ENCODE data around the gene DPP6. TPM values are rescaled to one million over a fixed set of nuclear protein-coding genes. Genes with fewer than 3 reads are reported as not detected.

The DPP6 gene
- total and polyA plus RNA-seq, 2 of the 8 experiments (the other 6 are each of a cell fraction or from before 2014, with no cell fraction given) = 4.7 to 6.8 TPM

- no peak overlapping the region for H3K27ac ChIP-seq (ENCODE audit: low read depth, low read length)
- H3K79me2 ChIP-seq (ENCODE audit: control insufficient read depth in 1 of 2, insufficient read depth in 2 of 2, low read length in 2 of 2) = no peaks in the 10 kb centered on the region
- peaks cover 0 to 2% (median 0%) of the 10 kb centered on the region in 4 experiments; a peak in 1 of 7 replicates for H3K4me1 ChIP-seq (replicated peaks in 1 of 4; ENCODE audit: control insufficient read depth in 3 of 4, insufficient read depth in 4 of 4, low read length in 3 of 4)
- H2AK5ac ChIP-seq (ENCODE audit: low read depth, low read length) = no peak overlapping the region
- H3K4me3 ChIP-seq (ENCODE audit: extremely low read depth in 1 of 4, insufficient read depth in 2 of 4, low read depth in 3 of 4, low read length in 4 of 4) = no peak overlapping the region
- no peak for FAIRE-seq
- H4K8ac ChIP-seq (ENCODE audit: extremely low read depth, insufficient read depth, low read length) = no peak overlapping the region
- no peak overlapping the region for H3K56ac ChIP-seq (replicated peaks; ENCODE audit: insufficient read length, low read depth, low read length)
- H3K18ac ChIP-seq (ENCODE audit: extremely low read depth, low read length) = no peak overlapping the region
- no peak overlapping the region for H3K4me2 ChIP-seq (ENCODE audit: insufficient read depth in 1 of 2, low read depth in 2 of 2, low read length in 2 of 2)
- no peaks in the 10 kb centered on the region for H3K36me3 ChIP-seq (ENCODE audit: control insufficient read depth in 2 of 4, insufficient read depth in 4 of 4, low read length in 3 of 4)
- H3K79me1 ChIP-seq (ENCODE audit: low read depth, low read length) = no peaks in the 10 kb centered on the region
- no peaks in the 10 kb centered on the region for H4K20me1 ChIP-seq (replicated peaks in 1 of 2; ENCODE audit: control insufficient read depth in 1 of 2, insufficient read depth in 2 of 2, low read length in 2 of 2)
- CTCF ChIA-PET (ENCODE audit: partially characterized antibody) = no interaction called here
- no peak overlapping the region for H3K4ac ChIP-seq (replicated peaks; ENCODE audit: insufficient read length, low read depth, low read length)
- H3K14ac ChIP-seq (ENCODE audit: insufficient read length) = no peak overlapping the region
- no peaks in the 10 kb centered on the region for H3K27me3 ChIP-seq (replicated peaks in 1 of 4; ENCODE audit: control insufficient read depth in 3 of 4, extremely low read depth in 1 of 4, insufficient read depth in 3 of 4, low read length in 3 of 4)
- H2BK120ac ChIP-seq (replicated peaks; ENCODE audit: low read depth, low read length) = no peak overlapping the region
- no peak overlapping the region for H4K91ac ChIP-seq (replicated peaks; ENCODE audit: insufficient read length, low read length)
- no peak overlapping the region for H2AFZ ChIP-seq (ENCODE audit: low read length)
- POLR2A ChIA-PET (ENCODE audit: partially characterized antibody) = no interaction called here
- no peak overlapping the region for H3K9ac ChIP-seq (replicated peaks in 1 of 4; ENCODE audit: extremely low read depth in 1 of 4, low read depth in 3 of 4, low read length in 3 of 4)
- 88% methylated on average over 3 of the region's 3 CpGs; no CpG with 5 or more reads in 1 of the 2 experiments for WGBS, 2 experiments (ENCODE audit: extremely low coverage in 1 of 2, insufficient coverage in 1 of 2, insufficient read length in 1 of 2, insufficient replicate concordance in 2 of 2, low coverage in 1 of 2, low lambda C conversion rate in 2 of 2, missing lambda C conversion rate in 1 of 2)
- H2BK12ac ChIP-seq (ENCODE audit: low read depth, low read length) = no peak overlapping the region
- no peak overlapping the region for H2BK20ac ChIP-seq (ENCODE audit: low read length)
- no peaks in the 10 kb centered on the region for H3K23me2 ChIP-seq (ENCODE audit: low read depth, low read length)
- H3K23ac ChIP-seq (ENCODE audit: insufficient read length) = no peak overlapping the region
- H2BK5ac ChIP-seq (ENCODE audit: low read depth, low read length) = no peak overlapping the region
- no peak for DNase-seq (ENCODE audit: low read depth in 1 of 2, low spot score in 2 of 2)
- H2BK15ac ChIP-seq (ENCODE audit: low read length) = no peak overlapping the region
- peaks cover 0 to 3% of the 10 kb centered on the region in 2 experiments; a peak in 2 of 4 replicates for H3K9me3 ChIP-seq (ENCODE audit: insufficient read depth in 2 of 2, low read depth in 1 of 2, low read length in 1 of 2)
- H4K5ac ChIP-seq (ENCODE audit: insufficient read length, low read depth, low read length) = no peak overlapping the region
- TF ChIP-seq SUZ12 (IDR thresholded peaks at IDR 0.05; ENCODE audit: low read length) (no peak), CTCF (IDR thresholded peaks at IDR 0.05; ENCODE audit: control extremely low read depth in 1 of 3, insufficient read depth in 1 of 3, low read depth in 1 of 3, low read length in 3 of 3) (no peak), BCL11A (IDR thresholded peaks at IDR 0.05; ENCODE audit: low read depth in 2 of 2, low read length in 2 of 2) (no peak), SRF (IDR thresholded peaks at IDR 0.05; ENCODE audit: low read depth, low read length) (no peak), EZH2 (IDR thresholded peaks at IDR 0.05; ENCODE audit: low read depth, low read length, severe bottlenecking) (no peak), TEAD4 (IDR thresholded peaks at IDR 0.05; ENCODE audit: low read depth, low read length) (no peak), POLR2A (IDR thresholded peaks at IDR 0.05; ENCODE audit: control extremely low read depth in 1 of 2, low read depth in 2 of 2, low read length in 2 of 2) (no peak), RAD21 (IDR thresholded peaks at IDR 0.05 in 1 of 2, conservative IDR thresholded peaks at IDR 0.05 in 1 of 2; ENCODE audit: low read depth in 2 of 2, low read length in 2 of 2) (no peak)
- TF ChIP-seq, protein P1, sequence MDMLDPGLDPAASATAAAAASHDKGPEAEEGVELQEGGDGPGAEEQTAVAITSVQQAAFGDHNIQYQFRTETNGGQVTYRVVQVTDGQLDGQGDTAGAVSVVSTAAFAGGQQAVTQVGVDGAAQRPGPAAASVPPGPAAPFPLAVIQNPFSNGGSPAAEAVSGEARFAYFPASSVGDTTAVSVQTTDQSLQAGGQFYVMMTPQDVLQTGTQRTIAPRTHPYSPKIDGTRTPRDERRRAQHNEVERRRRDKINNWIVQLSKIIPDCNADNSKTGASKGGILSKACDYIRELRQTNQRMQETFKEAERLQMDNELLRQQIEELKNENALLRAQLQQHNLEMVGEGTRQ (IDR thresholded peaks at IDR 0.05; ENCODE audit: low read length) = no peak
- TF ChIP-seq, protein P2, sequence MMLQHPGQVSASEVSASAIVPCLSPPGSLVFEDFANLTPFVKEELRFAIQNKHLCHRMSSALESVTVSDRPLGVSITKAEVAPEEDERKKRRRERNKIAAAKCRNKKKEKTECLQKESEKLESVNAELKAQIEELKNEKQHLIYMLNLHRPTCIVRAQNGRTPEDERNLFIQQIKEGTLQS (IDR thresholded peaks at IDR 0.05; ENCODE audit: insufficient read depth, low read depth, low read length) = no peak
Observed at GRCh38 chr7:154633641-154634040, 581.4 kb downstream of the DPP6 start.
